Activated naive CD4-positive, alpha-beta T cell treated with anti-CD3 and anti-CD28 coated beads, Interleukin-2, amount 50 U/mL, for 72 hours (primary cell): ENCODE data around the gene ZXDB. TPM values are rescaled to one million over a fixed set of nuclear protein-coding genes. Genes with fewer than 3 reads are reported as not detected.
"Not testable (repeated sequence)": the region's sequence is repeated elsewhere in the genome, so short reads cannot be mapped to it uniquely, and the experiment has no call there.

ENCODE experiments used
- ATAC-seq, 2 donors: fragments of 150-1000 bp; cut with Tn5 transposase; 2 replicates each; pipeline ENCODE4 v1.10.0; 2021; ENCODE audit warnings: mild to moderate bottlenecking in 2 of 2, moderate library complexity in 2 of 2
- DNase-seq, 2 donors: peaks; one replicate each; pipeline ENCODE4 v3.0.0; 2021 to 2022; ENCODE audit warnings: low spot score in 2 of 2
- H3K27ac Mint-ChIP-seq, 2 donors: one replicate each; pipeline ENCODE4 v1.8.0; 2022; ENCODE audit warnings: mild to moderate bottlenecking in 2 of 2, mixed read lengths in 2 of 2
- H3K36me3 Mint-ChIP-seq, 2 donors: one replicate each; pipeline ENCODE4 v1.8.0; 2022; ENCODE audit warnings: mixed read lengths in 2 of 2
- H3K9me3 Mint-ChIP-seq, 2 donors: one replicate each; pipeline ENCODE4 v1.8.0; 2022; ENCODE audit warnings: mixed read lengths in 2 of 2
- total RNA-seq, 2 donors: library from RNA; stranded (reverse); gene quantifications; one replicate each; pipeline ENCODE4 v1.2.3, GENCODE V29; 2022

Gene ZXDB
- total RNA-seq: 1 to 10 TPM; 4.1 to 7.3 TPM

GRCh38 chrX:57591284-57592159 is at the start of gene ZXDB:
ZXDB (plus strand) TSS chrX:57592011; CDS start chrX:57592049, 38 bp downstream.
- DNase-seq, H3K9me3 Mint-ChIP-seq: not testable (repeated sequence)
- peak; percentile 23 to 69 for ATAC-seq
- Mint-ChIP-seq H3K36me3 (peaks cover 10 to 22% of the 10 kb centered on the region in 2 donors), H3K27ac (peak within 1 kb of the TSS; percentile 88 to 90)

GRCh38 chrX:57565198-57565597 is 26.6 kb upstream of the ZXDB start:
- ATAC-seq: no peak
- H3K9me3 Mint-ChIP-seq: peaks cover 0 to 2% of the 10 kb centered on the region in 2 donors
- peaks cover 0 to 2% of the 10 kb centered on the region in 2 donors for H3K36me3 Mint-ChIP-seq
- DNase-seq: no peak
- H3K27ac Mint-ChIP-seq: no peak overlapping the region

- H3K9me3 Mint-ChIP-seq: no peaks in the 10 kb centered on the region
- DNase-seq: no peak
- ATAC-seq: peak in 1 of 2 donors; percentile 31
- no peaks in the 10 kb centered on the region for H3K36me3 Mint-ChIP-seq
- peak overlapping the region; percentile 11 to 70 for H3K27ac Mint-ChIP-seq
Measured at GRCh38 chrX:57573754-57574153, 18.1 kb upstream of the ZXDB start.

- not testable (repeated sequence) for ATAC-seq, H3K9me3 Mint-ChIP-seq, DNase-seq, H3K36me3 Mint-ChIP-seq, H3K27ac Mint-ChIP-seq
Measured at GRCh38 chrX:57582948-57583347, 8.9 kb upstream of the ZXDB start.

GRCh38 chrX:57583477-57583876 is 8.3 kb upstream of the ZXDB start:
- DNase-seq (no peak), ATAC-seq (no peak)
- no peaks in the 10 kb centered on the region for H3K36me3 Mint-ChIP-seq
- H3K27ac Mint-ChIP-seq: no peak overlapping the region
- no peaks in the 10 kb centered on the region for H3K9me3 Mint-ChIP-seq

- H3K27ac Mint-ChIP-seq: no peak overlapping the region
- ATAC-seq (no peak), DNase-seq (no peak)
- no peaks in the 10 kb centered on the region for H3K9me3 Mint-ChIP-seq
- H3K36me3 Mint-ChIP-seq: no peaks in the 10 kb centered on the region
Measured at GRCh38 chrX:57586360-57586759, 5.5 kb upstream of the ZXDB start.

- H3K27ac Mint-ChIP-seq: no peak overlapping the region
- DNase-seq (no peak), ATAC-seq (no peak)
- no peaks in the 10 kb centered on the region for H3K36me3 Mint-ChIP-seq
- H3K9me3 Mint-ChIP-seq: no peaks in the 10 kb centered on the region
Measured at GRCh38 chrX:57587062-57587461, 4.7 kb upstream of the ZXDB start.

GRCh38 chrX:57587607-57588006 is 4.2 kb upstream of the ZXDB start:
- no peak for ATAC-seq
- no peaks in the 10 kb centered on the region for H3K36me3 Mint-ChIP-seq
- H3K27ac Mint-ChIP-seq: no peak overlapping the region
- H3K9me3 Mint-ChIP-seq: no peaks in the 10 kb centered on the region
- DNase-seq: no peak

GRCh38 chrX:57592160-57592893 is 516 bp downstream of the ZXDB start:
- peak overlapping the region in 1 of 2 donors; percentile 88 for H3K27ac Mint-ChIP-seq
- not testable (repeated sequence) for H3K9me3 Mint-ChIP-seq
- DNase-seq (peak; percentile 15 to 55), ATAC-seq (peak; percentile 80 to 86)
- H3K36me3 Mint-ChIP-seq: peaks cover 10 to 27% of the 10 kb centered on the region in 2 donors

GRCh38 chrX:57592894-57593215 is 1.0 kb downstream of the ZXDB start:
- ATAC-seq (peak; percentile 43 to 53), DNase-seq (peak; percentile 2 to 59)
- H3K27ac Mint-ChIP-seq, H3K9me3 Mint-ChIP-seq: not testable (repeated sequence)
- H3K36me3 Mint-ChIP-seq: peaks cover 10 to 32% of the 10 kb centered on the region in 2 donors

- H3K27ac Mint-ChIP-seq: no peak overlapping the region
- peaks cover 4 to 7% of the 10 kb centered on the region in 2 donors for H3K9me3 Mint-ChIP-seq
- no peak for ATAC-seq
Measured at GRCh38 chrX:57595381-57595811, 3.6 kb downstream of the ZXDB start.

GRCh38 chrX:57596109-57596508 is 4.3 kb downstream of the ZXDB start:
- peaks cover 4 to 7% of the 10 kb centered on the region in 2 donors for H3K9me3 Mint-ChIP-seq
- DNase-seq: no peak
- H3K36me3 Mint-ChIP-seq: peaks cover 10 to 40% of the 10 kb centered on the region in 2 donors
- peak overlapping the region in 1 of 2 donors; percentile 44 for H3K27ac Mint-ChIP-seq
- no peak for ATAC-seq

More at GRCh38 chrX:57595381-57595811, 3.6 kb downstream of the ZXDB start:
- peaks cover 10 to 40% of the 10 kb centered on the region in 2 donors for H3K36me3 Mint-ChIP-seq
- no peak for DNase-seq

GRCh38 chrX:57596516-57596915 is 4.7 kb downstream of the ZXDB start:
- DNase-seq: no peak
- Mint-ChIP-seq H3K9me3 (peaks cover 4 to 7% of the 10 kb centered on the region in 2 donors), H3K36me3 (peaks cover 10 to 40% of the 10 kb centered on the region in 2 donors), H3K27ac (no peak overlapping the region)
- no peak for ATAC-seq

- Mint-ChIP-seq H3K36me3 (peaks cover 17 to 28% of the 10 kb centered on the region in 2 donors), H3K27ac (no peak overlapping the region), H3K9me3 (peaks cover 12 to 13% of the 10 kb centered on the region in 2 donors)
- no peak for DNase-seq
- no peak for ATAC-seq
Measured at GRCh38 chrX:57607295-57608187, 15.7 kb downstream of the ZXDB start.

- Mint-ChIP-seq H3K36me3 (peaks cover 23 to 54% of the 10 kb centered on the region in 2 donors), H3K9me3 (peaks cover 4 to 29% of the 10 kb centered on the region in 2 donors)
- ATAC-seq, H3K27ac Mint-ChIP-seq, DNase-seq: not testable (repeated sequence)
Measured at GRCh38 chrX:57613351-57613750, 21.5 kb downstream of the ZXDB start.

GRCh38 chrX:57629438-57629837 is 37.6 kb downstream of the ZXDB start:
- Mint-ChIP-seq H3K36me3 (peaks cover 12 to 33% of the 10 kb centered on the region in 2 donors), H3K9me3 (peaks cover 17 to 31% of the 10 kb centered on the region in 2 donors)
- not testable (repeated sequence) for ATAC-seq, H3K27ac Mint-ChIP-seq, DNase-seq
